Measurements from ENCODE around the gene CCDC92. TPM values are rescaled to one million over a fixed set of nuclear protein-coding genes. Genes with fewer than 3 reads are reported as not detected.
"Not testable (repeated sequence)": the region's sequence is repeated elsewhere in the genome, so short reads cannot be mapped to it uniquely, and the experiment has no call there.

Gene CCDC92
- total and polyA plus RNA-seq, 3 donors from 2014 or later: 63.6 to 140 (median 79.1) TPM

DNA sequence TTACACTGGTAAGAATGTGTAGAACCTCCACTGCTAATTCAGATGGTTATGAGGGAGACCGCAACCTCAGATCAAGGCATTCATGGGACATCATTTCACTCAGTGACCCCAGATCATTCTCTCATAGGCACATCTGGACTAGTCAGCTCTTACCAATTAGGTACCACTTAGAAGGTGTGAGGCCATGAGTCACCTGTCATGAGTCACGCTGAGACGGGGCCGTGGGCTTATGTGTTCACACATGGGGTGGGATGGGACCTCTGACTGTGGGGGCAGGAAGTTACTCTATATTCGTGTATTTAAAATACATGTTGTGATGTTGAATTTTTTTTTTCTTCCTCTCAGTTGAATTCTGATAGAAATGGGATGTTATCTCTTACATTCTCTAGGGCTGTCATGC is 55.9 kb downstream of the CCDC92 start:
- H3K4me1 ChIP-seq: no peaks in the 10 kb centered on the region
- H3K36me3 ChIP-seq (ENCODE audit: low read depth, missing control alignments): no peaks in the 10 kb centered on the region
- 91 to 96% methylated on average over 5 of the region's 5 CpGs for WGBS, 2 donors
- no peaks in the 10 kb centered on the region for H3K27me3 ChIP-seq
- no peak for DNase-seq
- TF ChIP-seq, protein P1, sequence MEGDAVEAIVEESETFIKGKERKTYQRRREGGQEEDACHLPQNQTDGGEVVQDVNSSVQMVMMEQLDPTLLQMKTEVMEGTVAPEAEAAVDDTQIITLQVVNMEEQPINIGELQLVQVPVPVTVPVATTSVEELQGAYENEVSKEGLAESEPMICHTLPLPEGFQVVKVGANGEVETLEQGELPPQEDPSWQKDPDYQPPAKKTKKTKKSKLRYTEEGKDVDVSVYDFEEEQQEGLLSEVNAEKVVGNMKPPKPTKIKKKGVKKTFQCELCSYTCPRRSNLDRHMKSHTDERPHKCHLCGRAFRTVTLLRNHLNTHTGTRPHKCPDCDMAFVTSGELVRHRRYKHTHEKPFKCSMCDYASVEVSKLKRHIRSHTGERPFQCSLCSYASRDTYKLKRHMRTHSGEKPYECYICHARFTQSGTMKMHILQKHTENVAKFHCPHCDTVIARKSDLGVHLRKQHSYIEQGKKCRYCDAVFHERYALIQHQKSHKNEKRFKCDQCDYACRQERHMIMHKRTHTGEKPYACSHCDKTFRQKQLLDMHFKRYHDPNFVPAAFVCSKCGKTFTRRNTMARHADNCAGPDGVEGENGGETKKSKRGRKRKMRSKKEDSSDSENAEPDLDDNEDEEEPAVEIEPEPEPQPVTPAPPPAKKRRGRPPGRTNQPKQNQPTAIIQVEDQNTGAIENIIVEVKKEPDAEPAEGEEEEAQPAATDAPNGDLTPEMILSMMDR (IDR thresholded peaks at IDR 0.05): no peak
- TF ChIP-seq POLR2A (IDR thresholded peaks at IDR 0.05): no peak
- H3K27ac ChIP-seq: no peak overlapping the region
- intact Hi-C loops (cut with DNase I; ENCODE audit: low total_unique reads): no loop called here
- no peak overlapping the region for H3K4me3 ChIP-seq
- H3K9me3 ChIP-seq: no peaks in the 10 kb centered on the region

DNA sequence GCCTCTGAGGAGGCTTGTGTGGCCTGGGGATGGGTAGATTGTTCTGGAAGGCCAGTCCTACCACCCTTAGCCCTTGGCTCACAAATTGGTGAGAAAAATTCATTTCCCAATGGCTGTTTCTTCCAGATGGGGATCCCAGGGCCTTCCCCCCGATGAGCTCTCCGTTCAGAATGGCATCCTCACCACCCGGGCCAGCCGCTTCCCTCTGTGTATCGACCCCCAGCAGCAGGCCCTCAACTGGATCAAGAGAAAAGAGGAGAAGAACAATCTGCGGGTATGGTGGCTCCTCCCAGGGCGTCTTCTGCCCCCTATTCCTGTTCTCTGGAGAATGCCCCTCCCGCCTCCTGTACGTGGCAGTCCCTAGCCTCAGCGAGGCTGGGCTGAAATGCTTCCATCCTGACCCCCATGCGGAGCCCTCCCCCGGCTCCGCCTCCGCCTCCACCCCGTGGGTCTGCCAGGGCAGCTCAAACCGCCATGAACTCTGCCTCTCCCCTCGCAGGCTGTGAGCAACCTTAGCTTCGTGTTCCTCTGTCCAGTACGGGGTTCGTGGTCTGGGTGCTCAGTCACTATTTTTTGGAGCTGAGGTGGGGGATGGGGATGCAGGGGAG is 57.8 kb downstream of the CCDC92 start:
- H3K4me1 ChIP-seq: no peaks in the 10 kb centered on the region
- no peaks in the 10 kb centered on the region for H3K27me3 ChIP-seq
- DNase-seq: no peak
- intact Hi-C loops (cut with DNase I; ENCODE audit: low total_unique reads): no loop called here
- no peak overlapping the region for H3K27ac ChIP-seq
- WGBS, 2 donors: 74% methylated on average over 12 to 20 of the region's 20 CpGs
- no peak overlapping the region for H3K4me3 ChIP-seq
- no peak for TF ChIP-seq POLR2A (IDR thresholded peaks at IDR 0.05)
- TF ChIP-seq, protein P1 (IDR thresholded peaks at IDR 0.05): no peak
- H3K36me3 ChIP-seq (ENCODE audit: low read depth, missing control alignments): no peaks in the 10 kb centered on the region
- H3K9me3 ChIP-seq: no peaks in the 10 kb centered on the region

DNA sequence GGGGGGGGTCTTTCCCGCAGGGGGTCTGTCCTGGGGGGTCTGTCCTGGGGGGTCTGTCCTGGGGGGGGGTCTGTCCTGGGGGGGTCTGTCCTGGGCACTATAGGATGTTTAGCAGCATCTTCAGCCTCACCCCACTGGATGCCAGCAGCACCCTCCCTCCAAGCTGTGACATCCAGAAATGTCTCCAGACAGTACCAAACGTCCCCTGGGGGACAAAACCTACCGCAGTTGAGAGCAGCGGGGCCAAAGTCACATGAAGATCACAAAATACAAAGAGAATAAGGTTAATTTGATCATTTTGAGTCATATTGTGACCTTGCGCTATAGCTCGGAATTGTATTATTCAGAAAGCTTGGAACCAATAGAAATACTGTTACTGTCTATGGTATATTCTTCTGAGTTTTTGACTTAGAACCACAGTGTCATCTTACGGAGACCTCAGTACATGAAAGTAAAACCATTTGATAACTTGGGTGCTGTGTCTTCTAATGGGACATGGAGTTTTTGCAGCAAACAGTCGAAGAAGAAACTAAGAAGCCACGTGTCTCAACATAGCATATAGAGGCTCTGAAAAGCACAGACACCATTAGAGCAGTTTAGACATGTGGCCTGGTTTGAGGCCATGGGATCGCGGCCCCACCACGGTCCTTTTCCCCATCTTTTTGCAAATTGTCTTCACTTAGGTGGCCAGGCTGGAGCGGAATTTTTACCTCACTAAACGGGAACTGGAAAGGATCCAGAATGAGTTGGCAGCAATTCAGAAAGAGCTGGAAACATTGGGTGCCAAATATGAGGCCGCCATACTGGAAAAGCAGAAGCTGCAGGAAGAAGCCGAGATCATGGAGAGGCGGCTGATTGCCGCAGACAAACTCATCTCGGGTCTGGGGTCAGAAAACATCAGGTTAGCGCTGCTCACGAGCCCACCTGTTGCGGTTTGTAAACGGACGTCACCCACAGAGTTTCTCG is 59.9 kb downstream of the CCDC92 start:
- intact Hi-C loops (cut with DNase I; ENCODE audit: low total_unique reads): no loop called here
- Histone ChIP-seq H3K9me3 (no peaks in the 10 kb centered on the region), H3K4me3 (no peak overlapping the region), H3K4me1 (no peaks in the 10 kb centered on the region), H3K27ac (no peak overlapping the region), H3K36me3 (ENCODE audit: low read depth, missing control alignments) (no peaks in the 10 kb centered on the region), H3K27me3 (no peaks in the 10 kb centered on the region)
- TF ChIP-seq POLR2A (IDR thresholded peaks at IDR 0.05): no peak
- TF ChIP-seq, protein P1 (IDR thresholded peaks at IDR 0.05): no peak
- WGBS, 2 donors: 86 to 91% methylated on average over 24 to 25 of the region's 25 CpGs
- DNase-seq: no peak

DNA sequence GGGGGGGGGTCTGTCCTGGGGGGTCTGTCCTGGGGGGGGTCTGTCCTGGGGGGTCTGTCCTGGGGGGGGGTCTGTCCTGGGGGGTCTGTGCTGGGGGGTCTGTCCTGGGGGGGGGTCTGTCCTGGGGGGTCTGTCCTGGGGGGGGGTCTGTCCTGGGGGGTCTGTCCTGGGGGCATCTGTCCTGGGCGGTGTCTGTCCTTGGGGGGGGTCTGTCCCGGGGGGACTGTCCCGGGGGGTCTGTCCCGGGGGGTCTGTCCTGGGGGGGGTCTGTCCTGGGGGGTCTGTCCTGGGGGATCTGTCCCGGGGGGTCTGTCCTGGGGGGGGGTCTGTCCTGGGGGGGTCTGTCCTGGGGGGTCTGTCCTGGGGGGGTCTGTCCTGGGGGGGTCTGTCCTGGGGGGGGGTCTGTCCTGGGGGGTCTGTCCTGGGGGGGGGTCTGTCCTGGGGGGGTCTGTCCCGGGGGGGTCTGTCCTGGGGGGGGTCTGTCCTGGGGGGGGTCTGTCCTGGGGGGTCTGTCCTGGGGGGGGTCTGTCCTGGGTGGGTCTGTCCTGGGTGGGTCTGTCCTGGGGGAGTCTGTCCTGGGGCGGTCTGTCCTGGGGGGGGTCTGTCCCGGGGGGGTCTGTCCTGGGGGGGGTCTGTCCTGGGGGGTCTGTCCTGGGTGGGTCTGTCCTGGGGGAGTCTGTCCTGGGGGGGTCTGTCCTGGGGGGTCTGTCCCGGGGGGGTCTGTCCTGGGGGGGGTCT is 60.8 kb downstream of the CCDC92 start:
- H3K9me3 ChIP-seq; H3K4me1 ChIP-seq; H3K27ac ChIP-seq; H3K4me3 ChIP-seq; H3K36me3 ChIP-seq (ENCODE audit: low read depth, missing control alignments); DNase-seq; H3K27me3 ChIP-seq; intact Hi-C loops (cut with DNase I; ENCODE audit: low total_unique reads): not testable (repeated sequence)
- no CpG with 5 or more reads among the region's 9 CpGs for WGBS, 2 donors

DNA sequence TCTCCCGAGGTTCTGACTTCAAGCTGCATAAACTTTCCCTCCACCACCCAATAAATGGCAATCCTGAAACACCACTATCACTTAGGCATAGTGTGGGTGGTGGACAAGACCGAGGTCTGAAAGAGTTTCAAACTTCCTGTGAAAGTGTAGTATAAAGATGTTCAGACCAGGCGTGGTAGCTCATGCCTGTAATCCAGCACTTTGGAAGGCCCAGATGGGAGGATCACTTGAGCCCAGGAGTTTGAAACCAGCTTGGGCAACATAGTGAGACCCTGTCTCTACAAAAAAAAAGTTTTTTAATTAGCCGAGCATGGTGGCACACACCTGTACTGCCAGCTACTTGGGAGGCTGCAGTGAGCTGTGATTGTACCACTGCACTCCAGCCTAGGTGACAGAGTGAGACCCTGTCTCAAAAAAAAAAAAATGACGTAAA is 61.9 kb downstream of the CCDC92 start:
- 72 to 79% methylated on average over 5 of the region's 5 CpGs for WGBS, 2 donors
- no peak for DNase-seq

More for the DNA sequence above, 61.9 kb downstream of the CCDC92 start:
- Histone ChIP-seq H3K27me3 (no peaks in the 10 kb centered on the region), H3K4me1 (no peaks in the 10 kb centered on the region), H3K9me3 (no peaks in the 10 kb centered on the region), H3K4me3 (no peak overlapping the region), H3K36me3 (ENCODE audit: low read depth, missing control alignments) (no peaks in the 10 kb centered on the region), H3K27ac (no peak overlapping the region)
- intact Hi-C loops (cut with DNase I; ENCODE audit: low total_unique reads): no loop called here
- no peak for TF ChIP-seq POLR2A (IDR thresholded peaks at IDR 0.05)
- TF ChIP-seq, protein P1 (IDR thresholded peaks at IDR 0.05): no peak

All from testis (tissue), 3 donors.